Activated CD8-positive, alpha-beta memory T cell treated with anti-CD3 and anti-CD28 coated beads for 4 hours (primary cell): Measurements from ENCODE around the gene MLLT3.

Experiments used
- DNase-seq, 2 donors: peaks; one replicate each; pipeline ENCODE4 v3.0.0-alpha.2; 2020; ENCODE audit warnings: low read depth in 2 of 2

The MLLT3 gene

DNA sequence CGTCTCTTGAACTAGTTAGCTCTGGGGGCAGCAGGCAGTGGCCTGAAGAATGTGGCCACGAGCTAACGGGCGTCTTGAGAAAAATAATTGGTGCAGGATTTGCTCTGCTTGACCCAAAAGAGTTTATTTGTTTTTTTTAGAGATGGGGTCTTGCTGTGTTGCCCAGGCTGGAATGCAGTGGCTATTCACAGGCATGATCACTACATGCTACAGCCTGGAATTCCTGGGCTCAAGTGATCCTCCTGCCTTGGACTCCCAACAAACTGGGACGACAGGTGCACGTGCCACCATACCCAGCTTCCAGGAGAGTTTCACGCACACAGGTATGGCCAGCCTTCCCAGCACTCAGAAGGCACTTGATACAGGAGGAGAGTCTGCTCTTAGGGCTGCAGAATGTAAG, 203.8 kb downstream of the MLLT3 start:
- no peak for DNase-seq

- DNase-seq, result no peak
Measured at GRCh38 chr9:20417373-20418080, 204.8 kb downstream of the MLLT3 start.

DNA sequence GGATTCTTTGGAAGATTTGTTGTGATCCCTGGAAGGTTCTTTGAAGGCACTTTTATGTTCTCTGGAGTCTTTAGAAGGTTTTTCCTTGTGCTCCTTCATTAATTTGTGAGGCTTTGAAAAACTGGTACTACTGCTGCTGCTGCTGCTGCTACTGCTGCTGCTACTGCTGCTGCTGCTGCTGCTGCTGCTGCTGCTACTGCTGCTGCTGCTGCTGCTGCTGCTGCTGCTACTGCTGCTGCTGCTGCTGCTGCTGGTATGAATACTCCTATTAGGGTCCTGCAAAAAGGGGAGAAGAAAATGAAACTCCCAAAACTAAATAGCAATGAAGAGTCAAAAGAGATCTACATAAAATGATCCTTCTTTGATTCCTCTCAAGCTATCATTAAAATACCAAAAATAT, 208.1 kb downstream of the MLLT3 start:
- DNase-seq, result no peak

GRCh38 chr9:20409321-20410092, 212.8 kb downstream of the MLLT3 start:
- no peak for DNase-seq

DNA sequence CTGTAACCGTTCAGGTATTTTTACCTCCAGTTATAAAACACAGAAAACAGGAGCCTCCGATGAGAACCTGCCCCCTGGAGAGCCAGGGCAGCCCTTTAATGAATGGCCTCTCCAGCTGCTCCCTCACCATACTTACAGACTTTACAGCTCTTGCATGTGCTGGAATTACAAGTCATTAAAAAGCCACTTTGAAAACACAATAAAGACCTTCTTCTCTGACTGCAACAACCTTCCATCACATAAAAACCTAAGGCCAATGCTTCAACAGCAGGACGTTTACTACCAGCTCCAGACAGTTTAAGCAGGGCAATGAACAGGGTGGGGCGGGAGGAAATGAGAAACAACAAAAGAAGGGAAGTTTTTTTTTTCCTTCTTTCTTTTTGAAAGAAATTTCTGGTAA, 213.8 kb downstream of the MLLT3 start:
- DNase-seq, result no peak

DNA sequence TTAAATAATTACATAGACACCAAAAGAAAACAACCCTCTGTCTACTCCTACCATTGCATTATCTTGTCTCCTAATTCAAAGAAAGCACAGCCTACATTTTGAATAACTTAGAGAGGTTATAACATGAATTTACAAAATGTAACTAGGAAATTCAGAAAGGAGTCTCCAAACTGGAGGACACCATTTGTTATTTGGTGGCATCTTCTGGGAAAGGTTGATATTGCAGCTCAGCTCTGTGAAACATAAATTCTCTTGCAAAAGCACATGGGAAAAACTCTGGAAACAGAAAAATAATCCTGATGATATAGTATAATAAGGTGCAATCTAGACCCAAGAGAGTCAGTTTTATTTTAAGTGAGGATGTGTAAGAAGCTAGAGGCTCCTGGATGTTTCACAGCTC, 215.3 kb downstream of the MLLT3 start:
- no peak for DNase-seq

DNA sequence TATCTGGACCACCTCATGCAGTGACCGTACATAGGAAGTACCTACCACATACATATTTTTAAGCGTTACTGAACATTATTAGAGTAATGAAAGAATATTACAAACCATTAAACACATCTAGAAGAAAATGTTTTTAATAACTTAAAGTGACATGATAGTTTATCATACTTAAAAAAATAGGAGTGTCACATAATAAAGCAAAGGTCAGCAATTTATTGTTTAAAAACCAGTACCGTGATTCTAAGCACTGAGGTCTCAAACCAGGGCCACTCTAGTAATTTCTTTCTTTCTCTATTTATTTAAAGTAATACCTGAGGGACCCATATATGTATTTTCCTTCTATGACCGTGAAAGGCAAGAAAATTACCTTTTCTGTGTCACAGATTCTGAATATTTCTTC, 216.0 kb downstream of the MLLT3 start:
- no peak for DNase-seq

DNA sequence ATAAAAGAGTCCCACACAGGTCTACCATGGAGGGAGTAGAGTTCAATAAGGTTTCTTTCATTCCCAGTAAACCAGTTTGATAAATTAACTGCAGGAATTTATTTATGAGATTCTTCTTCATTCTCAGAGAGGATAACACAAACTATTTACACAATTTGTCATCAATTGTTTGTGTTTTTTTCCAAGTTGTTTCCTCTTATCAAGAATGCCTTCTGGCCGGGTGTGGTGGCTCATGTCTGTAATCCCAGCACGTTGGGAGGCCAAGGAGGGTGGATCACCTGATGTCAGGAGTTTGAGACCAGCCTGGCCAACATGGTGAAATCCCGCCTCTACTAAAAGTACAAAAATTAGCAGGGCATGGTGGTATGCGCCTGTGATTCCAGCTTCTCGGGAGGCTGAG, 216.7 kb downstream of the MLLT3 start:
- DNase-seq, result no peak

DNA sequence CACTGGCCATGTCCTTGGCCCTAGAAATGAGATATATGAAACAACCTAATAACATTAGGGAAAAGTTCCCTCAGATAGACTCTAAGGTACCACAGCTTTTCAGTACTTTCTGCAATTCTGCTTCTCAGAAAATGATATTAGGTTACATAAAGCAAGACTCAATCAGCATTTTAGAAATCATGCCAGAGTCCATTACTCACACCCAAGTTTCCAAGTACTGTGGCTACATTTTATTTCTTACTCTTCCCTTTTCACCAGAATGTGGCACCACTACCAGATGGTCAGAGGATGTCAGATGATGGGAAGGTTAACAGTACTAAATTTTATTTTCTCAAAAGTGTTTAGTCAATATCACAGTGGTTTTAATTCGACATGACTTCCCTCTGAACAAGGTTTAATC, 217.2 kb downstream of the MLLT3 start:
- no peak for DNase-seq

- no peak for DNase-seq
Measured at GRCh38 chr9:20404192-20404813, 218.0 kb downstream of the MLLT3 start.

GRCh38 chr9:20403346-20403745, 219.0 kb downstream of the MLLT3 start:
- no peak for DNase-seq

DNA sequence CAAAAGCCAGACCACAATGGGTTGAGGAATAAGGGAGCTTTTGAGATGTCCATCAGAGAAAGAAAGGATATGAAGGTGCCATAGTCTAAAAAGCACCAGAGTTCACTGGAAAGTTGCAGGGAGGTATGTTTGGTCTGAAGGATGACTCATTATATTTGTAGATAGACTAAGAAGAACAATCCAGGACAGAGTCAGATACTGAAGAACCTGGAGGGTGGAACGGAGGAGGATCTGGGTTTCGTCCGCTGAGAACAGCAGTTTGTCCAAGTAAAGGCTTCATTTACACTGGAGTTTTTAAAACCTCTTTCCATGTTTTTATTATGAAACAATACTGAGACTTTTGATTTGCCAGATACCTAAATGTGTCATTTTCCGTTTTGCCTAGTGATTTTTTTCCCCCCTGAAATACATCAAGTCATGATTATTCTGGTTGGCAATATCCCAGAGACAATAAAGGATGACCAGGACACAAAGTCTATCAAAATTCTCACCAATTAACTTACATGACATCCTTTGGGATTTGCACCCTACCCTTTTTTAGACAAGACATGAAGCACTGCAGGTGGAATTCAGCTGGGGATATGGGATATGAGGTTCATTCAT, 219.9 kb downstream of the MLLT3 start:
- DNase-seq, result no peak

DNA sequence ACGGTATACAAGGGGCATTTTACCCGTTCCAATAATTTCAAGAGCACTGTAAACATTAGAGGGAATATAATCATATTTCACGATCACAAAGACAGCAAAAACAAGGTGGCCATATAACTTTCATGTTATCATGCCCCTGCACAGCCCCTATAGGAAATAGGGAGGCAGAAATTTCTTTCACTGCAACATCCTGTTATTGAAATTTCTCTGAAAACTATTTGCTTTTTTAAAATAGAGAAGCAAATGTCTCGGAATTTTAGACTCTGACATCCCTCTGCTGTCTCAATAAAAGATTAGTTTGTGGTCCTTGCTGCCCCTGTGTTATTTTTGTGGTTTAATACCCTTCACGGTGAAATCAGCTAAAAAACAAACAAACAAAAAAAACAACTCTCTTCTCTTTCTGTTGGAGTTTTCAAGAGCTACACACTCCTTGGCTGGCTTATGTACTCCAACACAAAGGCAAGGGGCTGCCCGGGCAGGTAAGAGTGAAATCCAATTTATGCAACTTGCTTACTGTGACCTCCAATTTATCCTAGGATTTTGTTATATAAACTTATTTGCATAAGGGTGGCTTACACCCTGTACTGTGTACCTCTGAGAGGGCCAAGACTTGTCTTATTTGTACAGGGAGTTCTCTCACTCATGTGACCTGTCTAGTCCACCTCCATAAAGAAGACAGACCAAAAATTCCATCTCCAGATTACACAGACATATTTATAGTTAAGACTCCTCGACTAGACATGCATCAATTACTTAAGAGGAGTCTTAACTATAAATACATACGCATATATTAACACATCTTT, 223.6 kb downstream of the MLLT3 start:
- DNase-seq, result no peak

DNA sequence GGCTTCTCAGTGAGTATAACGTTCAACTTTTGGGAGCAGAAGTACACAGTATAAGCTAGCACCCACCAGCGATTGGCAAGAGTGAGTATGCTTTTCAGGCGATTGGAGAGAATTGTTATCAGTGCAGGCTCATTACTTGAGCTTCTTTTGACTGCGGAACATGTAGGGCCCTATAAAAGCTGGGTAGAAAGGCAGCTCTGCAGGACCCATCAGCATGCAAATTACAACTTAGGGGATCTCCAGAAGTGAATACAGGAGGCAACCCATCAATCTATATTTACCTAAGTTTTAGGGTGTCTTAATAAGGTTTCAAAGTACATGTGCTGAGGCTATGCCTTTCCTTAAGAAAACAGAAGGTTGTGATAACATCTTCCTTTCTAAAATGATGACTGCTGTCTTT, 225.0 kb downstream of the MLLT3 start:
- no peak for DNase-seq

GRCh38 chr9:20396509-20396908, 225.8 kb downstream of the MLLT3 start:
- DNase-seq, result no peak

GRCh38 chr9:20395651-20396050, 226.6 kb downstream of the MLLT3 start:
- DNase-seq, result no peak

DNA sequence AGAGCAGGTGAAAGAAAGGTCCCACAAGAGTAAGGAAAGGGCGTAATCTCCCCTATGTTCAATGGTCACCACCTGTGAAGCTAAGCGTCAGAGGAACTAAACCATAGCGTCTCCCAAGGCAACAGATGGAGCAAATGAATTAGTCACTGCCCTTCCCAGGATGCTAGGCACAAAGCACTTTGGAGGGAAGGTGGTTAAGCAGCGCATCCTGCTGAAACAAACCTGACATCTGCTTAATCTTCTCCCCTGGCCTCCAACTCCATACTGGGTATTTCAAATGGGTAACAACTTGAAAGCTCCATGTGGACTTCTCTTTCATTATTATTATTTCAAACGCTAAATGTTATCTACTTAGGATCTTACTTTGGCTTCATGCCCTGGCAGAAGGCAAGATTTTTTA, 227.3 kb downstream of the MLLT3 start:
- DNase-seq, result no peak

DNA sequence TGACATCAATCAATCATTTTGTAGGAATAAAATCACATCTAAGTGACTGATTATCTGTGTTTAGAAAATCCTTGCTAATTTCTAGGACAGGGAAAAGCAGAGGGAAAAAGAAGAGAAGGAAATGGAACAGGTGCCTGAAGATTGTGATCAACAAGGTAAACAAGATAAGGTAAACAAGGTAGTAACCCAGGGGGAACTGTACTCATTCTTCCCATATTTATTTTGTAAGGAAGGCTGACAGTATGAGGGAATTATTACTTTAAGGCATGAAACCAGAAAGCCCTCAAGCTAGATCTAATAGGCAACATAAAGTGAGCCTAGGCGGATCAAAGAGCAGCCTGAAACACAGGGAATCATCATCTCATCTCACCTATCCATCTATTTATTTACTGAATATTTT, 231.1 kb downstream of the MLLT3 start:
- DNase-seq, result no peak

DNA sequence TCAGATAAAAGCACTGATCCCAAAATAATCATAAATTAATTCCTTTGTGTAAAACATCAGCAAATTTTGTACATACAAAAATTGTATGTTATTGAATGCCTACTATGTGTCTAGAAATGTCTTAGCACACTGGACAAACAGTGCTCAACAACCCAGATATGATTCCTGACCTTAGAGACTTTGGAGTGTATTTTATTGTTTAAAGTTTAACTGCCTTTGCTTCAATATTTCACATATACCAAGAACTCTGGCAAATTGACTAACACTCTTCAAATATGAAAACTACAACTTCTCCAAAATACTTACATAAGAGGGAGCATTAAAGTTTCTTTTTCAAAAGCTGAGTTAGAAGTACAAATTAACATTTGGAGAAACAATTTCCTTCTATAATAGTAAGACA, 231.9 kb downstream of the MLLT3 start:
- DNase-seq, result no peak

DNA sequence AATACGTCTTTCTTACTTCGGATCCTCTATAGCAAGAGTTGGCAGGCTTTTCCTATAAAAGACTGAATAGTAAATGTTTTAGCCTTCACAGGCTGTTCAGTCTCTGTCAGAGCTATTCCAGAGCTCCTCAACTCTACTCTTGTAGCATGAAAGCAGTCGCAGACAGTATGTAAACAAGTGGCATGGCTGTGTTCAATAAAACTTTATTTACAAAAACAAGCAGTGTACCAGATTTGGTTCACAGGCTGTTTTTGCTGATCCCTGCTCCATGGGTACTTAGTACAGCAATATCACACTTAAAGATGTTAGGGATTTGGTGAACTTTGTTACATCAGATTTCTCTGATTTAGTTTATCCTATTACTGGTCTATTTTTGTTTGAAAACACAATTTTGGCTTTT, 235.2 kb downstream of the MLLT3 start:
- no peak for DNase-seq

GRCh38 chr9:20384642-20385041, 237.7 kb downstream of the MLLT3 start:
- no peak for DNase-seq
